H9 (cell line): ENCODE data around the gene EIF4E3. TPM values are rescaled to one million over a fixed set of nuclear protein-coding genes. Genes with fewer than 3 reads are reported as not detected.

Source experiments
- DNase-seq: peaks from one replicate; pipeline ENCODE4 v3.0.0-alpha.2; 2017
- H2AFZ ChIP-seq: one replicate; pipeline ENCODE4 v1.6.1; 2013; ENCODE audit warnings: mild to moderate bottlenecking, low read length, control low read depth, moderate library complexity
- H2AK5ac ChIP-seq: 2 replicates; pipeline ENCODE4 v1.6.1; 2013; ENCODE audit warnings: low read length, control low read depth, mixed read lengths; ENCODE audit not compliant: insufficient read length
- H2BK120ac ChIP-seq: one replicate; pipeline ENCODE4 v1.6.1; 2013; ENCODE audit warnings: low read depth, mild to moderate bottlenecking, low read length, control low read depth, inconsistent platforms; ENCODE audit not compliant: poor library complexity, severe bottlenecking
- H2BK12ac ChIP-seq: 2 replicates; pipeline ENCODE4 v1.6.1; 2013; ENCODE audit warnings: low read length, control low read depth, mixed read lengths, low read depth; ENCODE audit not compliant: insufficient read length
- H2BK15ac ChIP-seq: 2 replicates; pipeline ENCODE4 v1.6.1; 2013; ENCODE audit warnings: low read depth, low read length, control low read depth
- H2BK20ac ChIP-seq: one replicate; pipeline ENCODE4 v1.6.1; 2013; ENCODE audit warnings: low read depth, mild to moderate bottlenecking, low read length, control low read depth, inconsistent platforms; ENCODE audit not compliant: poor library complexity, severe bottlenecking
- H2BK5ac ChIP-seq: 2 replicates; pipeline ENCODE4 v1.6.1; 2013; ENCODE audit warnings: low read length, control low read depth, mixed read lengths; ENCODE audit not compliant: insufficient read length
- H3K14ac ChIP-seq: 2 replicates; pipeline ENCODE4 v1.6.1; 2013; ENCODE audit warnings: low read length, control low read depth; ENCODE audit not compliant: insufficient read depth
- H3K18ac ChIP-seq: 2 replicates; pipeline ENCODE4 v1.6.1; 2013; ENCODE audit warnings: low read depth, mild to moderate bottlenecking, mixed read lengths, low read length, control low read depth; ENCODE audit not compliant: insufficient read length
- H3K23ac ChIP-seq: 2 replicates; pipeline ENCODE4 v1.6.1; 2013; ENCODE audit warnings: low read length, control low read depth, mixed read lengths, low read depth; ENCODE audit not compliant: insufficient read length
- H3K23me2 ChIP-seq: 2 replicates; pipeline ENCODE4 v1.6.1; 2013; ENCODE audit warnings: low read depth, mild to moderate bottlenecking, mixed read lengths, low read length, control low read depth; ENCODE audit not compliant: insufficient read length, poor library complexity, severe bottlenecking
- H3K27ac ChIP-seq: 2 replicates; pipeline ENCODE4 v1.5.1; 2013; ENCODE audit warnings: low read length, control low read depth, mixed read lengths, low read depth; ENCODE audit not compliant: insufficient read length
- H3K27me3 ChIP-seq: 2 replicates; pipeline ENCODE4 v1.6.1; 2013; ENCODE audit warnings: low read length, control low read depth, inconsistent platforms; ENCODE audit not compliant: insufficient read depth
- H3K4ac ChIP-seq: 2 replicates; pipeline ENCODE4 v1.6.1; 2013; ENCODE audit warnings: low read depth, mild to moderate bottlenecking, control low read depth, inconsistent platforms, low read length, moderate library complexity
- H3K4me1 ChIP-seq: 2 replicates; pipeline ENCODE4 v1.6.1; 2013; ENCODE audit warnings: low read length, control low read depth, inconsistent platforms; ENCODE audit not compliant: insufficient read depth
- H3K4me2 ChIP-seq: 2 replicates; pipeline ENCODE4 v1.6.1; 2013; ENCODE audit warnings: low read length, control low read depth, mixed read lengths; ENCODE audit not compliant: insufficient read length, insufficient read depth
- H3K56ac ChIP-seq: 2 replicates; pipeline ENCODE4 v1.6.1; 2013; ENCODE audit warnings: low read depth, mild to moderate bottlenecking, mixed read lengths, low read length, control low read depth; ENCODE audit not compliant: insufficient read length
- H3K79me1 ChIP-seq: 2 replicates; pipeline ENCODE4 v1.6.1; 2013; ENCODE audit warnings: low read depth, mild to moderate bottlenecking, moderate library complexity, low read length, control low read depth, inconsistent platforms; ENCODE audit not compliant: insufficient read depth, poor library complexity, severe bottlenecking
- H3K79me2 ChIP-seq: 2 replicates; pipeline ENCODE4 v1.6.1; 2013; ENCODE audit warnings: low read length, control low read depth, inconsistent platforms; ENCODE audit not compliant: insufficient read depth
- H3K9ac ChIP-seq: 2 replicates; pipeline ENCODE4 v1.6.1; 2013; ENCODE audit warnings: low read length, control low read depth, mixed read lengths; ENCODE audit not compliant: insufficient read length; ENCODE audit errors: extremely low read depth
- H3K9me3 ChIP-seq: one replicate; pipeline ENCODE4 v1.6.1; 2013; ENCODE audit warnings: low read depth, low read length, inconsistent platforms; ENCODE audit not compliant: control insufficient read depth
- H3T11ph ChIP-seq: one replicate; pipeline ENCODE4 v1.6.1; 2013; ENCODE audit warnings: mild to moderate bottlenecking, low read length, control low read depth, inconsistent platforms
- H4K20me1 ChIP-seq: one replicate; pipeline ENCODE4 v1.6.1; 2013; ENCODE audit not compliant: control insufficient read depth, insufficient read length, insufficient read depth
- H4K5ac ChIP-seq: 2 replicates; pipeline ENCODE4 v1.6.1; 2013; ENCODE audit warnings: low read depth, mild to moderate bottlenecking, mixed read lengths, low read length, control low read depth; ENCODE audit not compliant: insufficient read length
- H4K8ac ChIP-seq: replicated peaks from 2 replicates; pipeline ENCODE4 v1.6.1; 2013; ENCODE audit warnings: low read length, control low read depth, mixed read lengths, low read depth; ENCODE audit not compliant: insufficient read length
- H4K91ac ChIP-seq: 2 replicates; pipeline ENCODE4 v1.6.1; 2013; ENCODE audit warnings: low read depth, mild to moderate bottlenecking, moderate library complexity, mixed read lengths, low read length, control low read depth; ENCODE audit not compliant: insufficient read length
- H3K27ac Mint-ChIP-seq, 3 experiments: 2 replicates in 2 of 3; 3 replicates in 1 of 3; pipeline ENCODE4 v1.8.0; 2020 to 2021; ENCODE audit warnings: mixed read lengths in 3 of 3, mild to moderate bottlenecking in 1 of 3, moderate library complexity in 1 of 3
- H3K27me3 Mint-ChIP-seq: 2 replicates; pipeline ENCODE4 v1.8.0; 2021; ENCODE audit warnings: low read depth, mild to moderate bottlenecking, moderate library complexity, mixed read lengths
- H3K36me3 Mint-ChIP-seq, 3 experiments: 2 replicates in 2 of 3; 3 replicates in 1 of 3; pipeline ENCODE4 v1.8.0; 2020 to 2021; ENCODE audit warnings: low read depth in 3 of 3, mixed read lengths in 3 of 3; ENCODE audit not compliant: insufficient read depth in 1 of 3
- H3K4me1 Mint-ChIP-seq, 2 experiments: 2 replicates each; pipeline ENCODE4 v1.8.0; 2020; ENCODE audit warnings: mixed read lengths in 2 of 2
- H3K4me3 Mint-ChIP-seq, 2 experiments: 2 replicates in 1 of 2; 3 replicates in 1 of 2; pipeline ENCODE4 v1.8.0; 2020 to 2021; ENCODE audit warnings: mild to moderate bottlenecking in 2 of 2, mixed read lengths in 2 of 2, moderate library complexity in 1 of 2
- H3K9me3 Mint-ChIP-seq, 2 experiments: 2 replicates in 1 of 2; 3 replicates in 1 of 2; pipeline ENCODE4 v1.8.0; 2020; ENCODE audit warnings: mild to moderate bottlenecking in 2 of 2, mixed read lengths in 2 of 2, moderate library complexity in 1 of 2
- CTCF ChIP-seq: fragments of 200-600 bp; sonication (generic); conservative IDR thresholded peaks from 3 replicates; pipeline ENCODE4 v1.8.0; 2021; ENCODE audit warnings: antibody characterized with exemption, mild to moderate bottlenecking
- WGBS: extraction: QIAGEN DNeasy Blood & Tissue Kit; methylation state at CpG from one replicate; pipeline ENCODE4 v1.1.7; 2013; ENCODE audit warnings: missing lambda C conversion rate, low lambda C conversion rate, mixed read lengths; ENCODE audit not compliant: insufficient read length; ENCODE audit errors: extremely low coverage; 5-methylcytosine and 5-hydroxymethylcytosine counted together
- total RNA-seq: library from RNA; stranded (reverse); gene quantifications from 2 replicates; pipeline ENCODE4 v1.2.1, GENCODE V29; 2021

Gene EIF4E3
- total RNA-seq, 1 experiment from 2014 or later, result 12.9 TPM

- no peak overlapping the region for H2BK120ac ChIP-seq
- H2BK15ac ChIP-seq, result no peak overlapping the region
- no peaks in the 10 kb centered on the region for H3K9me3 Mint-ChIP-seq
- H3K23ac ChIP-seq, result no peak overlapping the region
- no peak overlapping the region for H3K4ac ChIP-seq
- no peak overlapping the region for H3K14ac ChIP-seq
- no CpG with 5 or more reads among the region's 1 CpG for WGBS
- no peaks in the 10 kb centered on the region for H3K23me2 ChIP-seq
- no peak overlapping the region for H3K9ac ChIP-seq
- no peak overlapping the region for H2BK12ac ChIP-seq
- H2BK20ac ChIP-seq, result no peak overlapping the region
- DNase-seq, result no peak
- H3K36me3 Mint-ChIP-seq, result no peaks in the 10 kb centered on the region
- no peak overlapping the region for H4K5ac ChIP-seq
- no peak overlapping the region for H3K18ac ChIP-seq
- H3K4me1 ChIP-seq, result peaks cover 7% of the 10 kb centered on the region
- H3K56ac ChIP-seq, result no peak overlapping the region
- peaks cover 2% of the 10 kb centered on the region for H3K27me3 Mint-ChIP-seq
- H3K4me1 Mint-ChIP-seq, result peaks cover 35 to 39% of the 10 kb centered on the region in 2 experiments
- no peaks in the 10 kb centered on the region for H4K20me1 ChIP-seq
- no peak overlapping the region for H2AK5ac ChIP-seq
- H3K4me3 Mint-ChIP-seq, result no peak overlapping the region; a peak in 1 of 5 replicates
- H3K27me3 ChIP-seq, result no peaks in the 10 kb centered on the region
- H2BK5ac ChIP-seq, result no peak overlapping the region
- TF ChIP-seq CTCF, result no peak
- no peak overlapping the region for H4K91ac ChIP-seq
- no peak overlapping the region for H3K27ac Mint-ChIP-seq
- H3K4me2 ChIP-seq, result peak overlapping the region; percentile 24
- no peaks in the 10 kb centered on the region for H3K79me2 ChIP-seq
- no peak overlapping the region for H3T11ph ChIP-seq
- H4K8ac ChIP-seq, result no peak overlapping the region
- H3K27ac ChIP-seq, result no peak overlapping the region
- H2AFZ ChIP-seq, result no peak overlapping the region
- H3K9me3 ChIP-seq, result no peaks in the 10 kb centered on the region
- no peaks in the 10 kb centered on the region for H3K79me1 ChIP-seq
Observed at GRCh38 chr3:71771884-71772283, 46.7 kb upstream of the EIF4E3 start.
